HUES64 (cell line): ENCODE data around the gene TMEM53.
A peak's percentile ranks its signal among the peaks of the same experiment; 100 is the strongest.

Source experiments
- H3K27ac ChIP-seq: 2 replicates; pipeline ENCODE4 v1.7.0; 2013; ENCODE audit warnings: low read depth, low read length, inconsistent platforms
- H3K27me3 ChIP-seq: 2 replicates; pipeline ENCODE4 v1.6.1; 2013; ENCODE audit warnings: mild to moderate bottlenecking, low read length; ENCODE audit not compliant: insufficient read depth
- H3K36me3 ChIP-seq: 2 replicates; pipeline ENCODE4 v1.6.1; 2013; ENCODE audit warnings: mild to moderate bottlenecking, low read length; ENCODE audit not compliant: insufficient read depth
- H3K4me1 ChIP-seq: 2 replicates; pipeline ENCODE4 v1.6.1; 2013; ENCODE audit warnings: mild to moderate bottlenecking, low read length, moderate library complexity; ENCODE audit not compliant: insufficient read depth
- H3K4me3 ChIP-seq: 2 replicates; pipeline ENCODE4 v1.5.1; 2013; ENCODE audit warnings: mild to moderate bottlenecking, low read length, moderate library complexity
- H3K9ac ChIP-seq: 2 replicates; pipeline ENCODE4 v1.6.1; 2013; ENCODE audit warnings: mild to moderate bottlenecking, low read depth, low read length
- H3K9me3 ChIP-seq: 2 replicates; pipeline ENCODE4 v1.6.1; 2013; ENCODE audit warnings: low read depth, low read length; ENCODE audit not compliant: insufficient read depth
- WGBS: fragments of 150-250, 120-280 bp; methylation state at CpG from one replicate; pipeline ENCODE4 v1.1.7; 2013; ENCODE audit warnings: missing lambda C conversion rate; 5-methylcytosine and 5-hydroxymethylcytosine counted together

The TMEM53 gene

GRCh38 chr1:44681905-44682882, 7.9 kb upstream of the TMEM53 start:
- 79% methylated on average over 14 of the region's 14 CpGs for WGBS
- no peaks in the 10 kb centered on the region for H3K36me3 ChIP-seq
- H3K4me1 ChIP-seq = peaks cover 13% of the 10 kb centered on the region
- H3K9ac ChIP-seq = no peak overlapping the region
- H3K4me3 ChIP-seq = no peak overlapping the region
- H3K27ac ChIP-seq = no peak overlapping the region; the same call in 1 of the 2 replicates
- H3K27me3 ChIP-seq = no peaks in the 10 kb centered on the region
- no peaks in the 10 kb centered on the region for H3K9me3 ChIP-seq

DNA sequence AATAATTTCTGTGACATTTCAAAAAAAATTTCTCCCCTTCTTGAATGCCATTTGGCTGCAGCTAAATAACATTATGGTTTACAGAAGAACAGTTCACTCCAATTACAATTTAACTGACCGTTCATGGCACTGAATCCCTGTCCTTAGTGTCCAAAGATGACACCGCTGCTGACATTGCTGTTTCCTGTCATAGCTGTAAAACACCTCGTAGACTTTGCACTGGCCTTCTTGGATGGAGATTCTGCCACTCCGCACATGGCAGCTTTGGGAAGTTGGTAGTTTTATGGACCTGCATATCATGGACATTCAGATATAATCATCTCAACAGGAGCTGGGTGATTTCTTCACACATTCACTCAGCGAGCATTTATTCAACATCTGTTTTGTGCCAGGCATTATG, 5.2 kb upstream of the TMEM53 start:
- 99% methylated on average over 5 of the region's 5 CpGs for WGBS
- no peak overlapping the region for H3K27ac ChIP-seq
- no peaks in the 10 kb centered on the region for H3K36me3 ChIP-seq
- no peak overlapping the region for H3K9ac ChIP-seq
- peaks cover 26% of the 10 kb centered on the region for H3K4me1 ChIP-seq
- no peaks in the 10 kb centered on the region for H3K27me3 ChIP-seq
- no peaks in the 10 kb centered on the region for H3K9me3 ChIP-seq
- H3K4me3 ChIP-seq = no peak overlapping the region

DNA sequence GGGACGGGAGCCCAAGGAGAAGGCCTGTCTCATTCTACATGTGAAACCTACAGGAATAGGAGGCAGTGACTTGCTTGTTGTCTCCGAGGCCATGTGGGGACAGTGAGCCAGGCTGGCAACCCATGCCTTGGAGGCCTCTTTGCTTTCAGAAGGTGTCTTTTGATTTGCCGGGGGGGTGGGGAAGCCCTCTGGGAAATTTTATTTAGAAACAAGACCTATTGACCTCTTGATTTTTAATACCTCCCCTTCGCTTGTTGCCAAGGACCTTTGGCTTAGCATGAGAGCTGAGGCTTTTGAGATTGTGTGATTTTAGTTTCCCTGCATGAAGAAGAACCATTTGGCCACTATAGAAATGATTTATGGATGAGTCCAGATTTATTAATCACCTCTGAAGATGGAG, 4.3 kb upstream of the TMEM53 start:
- peaks cover 27% of the 10 kb centered on the region for H3K4me1 ChIP-seq
- no peaks in the 10 kb centered on the region for H3K9me3 ChIP-seq
- 94% methylated on average over 4 of the region's 4 CpGs for WGBS
- H3K36me3 ChIP-seq = no peaks in the 10 kb centered on the region
- no peak overlapping the region for H3K4me3 ChIP-seq
- no peak overlapping the region for H3K27ac ChIP-seq
- no peaks in the 10 kb centered on the region for H3K27me3 ChIP-seq
- H3K9ac ChIP-seq = no peak overlapping the region

- H3K36me3 ChIP-seq = no peaks in the 10 kb centered on the region
- H3K9me3 ChIP-seq = no peaks in the 10 kb centered on the region
- H3K4me1 ChIP-seq = peaks cover 32% of the 10 kb centered on the region
- WGBS = 88% methylated on average over 2 of the region's 2 CpGs
- no peak overlapping the region for H3K9ac ChIP-seq
- no peaks in the 10 kb centered on the region for H3K27me3 ChIP-seq
- H3K4me3 ChIP-seq = no peak overlapping the region
- H3K27ac ChIP-seq = no peak overlapping the region
Measured at GRCh38 chr1:44678120-44678519, 3.8 kb upstream of the TMEM53 start.

DNA sequence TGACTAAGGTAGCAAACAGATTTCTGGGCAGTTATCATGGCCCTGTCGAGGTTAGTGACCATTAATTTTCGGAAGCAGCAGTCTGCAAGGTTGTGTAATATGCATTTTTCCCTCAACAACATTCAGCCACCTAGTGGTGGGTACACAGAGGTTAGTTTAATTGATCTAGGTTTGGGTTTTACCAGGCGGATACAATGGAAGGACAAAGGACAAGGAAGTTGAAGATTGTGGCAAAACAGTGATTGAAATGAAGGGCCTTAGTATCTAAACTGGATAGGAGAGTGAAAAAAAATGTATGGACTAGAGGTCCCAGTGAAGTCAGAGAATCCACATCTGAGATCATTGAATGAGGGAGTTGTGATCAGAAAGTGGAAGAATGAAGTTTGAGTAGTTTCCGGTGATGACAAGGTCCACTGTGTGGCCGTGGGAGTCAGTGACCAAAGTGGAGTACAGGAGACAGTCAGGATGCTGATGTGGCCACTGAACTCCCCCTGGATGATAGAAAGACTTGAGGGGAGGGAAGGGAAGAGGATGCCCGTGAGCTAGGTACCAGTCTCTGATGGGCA, 3.0 kb upstream of the TMEM53 start:
- 80% methylated on average over 5 of the region's 6 CpGs for WGBS
- no peaks in the 10 kb centered on the region for H3K27me3 ChIP-seq
- no peak overlapping the region for H3K27ac ChIP-seq
- H3K4me3 ChIP-seq = no peak overlapping the region
- H3K4me1 ChIP-seq = peaks cover 40% of the 10 kb centered on the region
- no peak overlapping the region for H3K9ac ChIP-seq
- H3K9me3 ChIP-seq = no peaks in the 10 kb centered on the region
- no peaks in the 10 kb centered on the region for H3K36me3 ChIP-seq

GRCh38 chr1:44676484-44677200, 2.4 kb upstream of the TMEM53 start:
- no peak overlapping the region for H3K27ac ChIP-seq

DNA sequence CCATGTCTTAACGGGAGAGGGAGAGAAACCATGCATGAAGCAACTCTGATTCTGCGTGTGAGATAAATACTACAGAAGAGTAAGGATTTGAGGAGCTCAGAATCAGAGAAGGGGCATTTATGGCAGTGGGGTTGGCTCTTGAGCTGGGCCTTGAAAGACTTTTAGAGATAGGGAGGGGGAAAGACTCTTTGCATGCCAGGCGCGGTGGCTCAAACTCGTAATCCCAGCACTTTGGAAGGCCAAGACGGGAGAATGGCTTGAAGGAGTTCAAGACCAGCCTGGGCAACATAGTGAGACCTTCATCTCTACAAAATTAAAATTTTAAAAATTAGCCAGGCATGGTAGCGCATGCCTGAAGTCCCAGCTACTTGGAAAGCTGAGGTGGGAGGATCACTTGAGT, 905 bp upstream of the TMEM53 start:
- peaks cover 36% of the 10 kb centered on the region for H3K4me1 ChIP-seq
- 0 out of 2 replicates have a peak overlapping the region, but pooled peaks have one; percentile 71 for H3K9ac ChIP-seq
- no peaks in the 10 kb centered on the region for H3K9me3 ChIP-seq
- peak overlapping the region; percentile 84 for H3K4me3 ChIP-seq
- H3K27me3 ChIP-seq = no peaks in the 10 kb centered on the region
- H3K27ac ChIP-seq = no peak overlapping the region
- WGBS = 87% methylated on average over 7 of the region's 7 CpGs
- no peaks in the 10 kb centered on the region for H3K36me3 ChIP-seq

More at GRCh38 chr1:44676484-44677200, 2.4 kb upstream of the TMEM53 start:
- Histone ChIP-seq H3K9me3 (no peaks in the 10 kb centered on the region), H3K27me3 (no peaks in the 10 kb centered on the region), H3K4me3 (no peak overlapping the region), H3K4me1 (peaks cover 39% of the 10 kb centered on the region), H3K36me3 (no peaks in the 10 kb centered on the region), H3K9ac (no peak overlapping the region)
- WGBS = 90% methylated on average over 5 of the region's 5 CpGs

DNA sequence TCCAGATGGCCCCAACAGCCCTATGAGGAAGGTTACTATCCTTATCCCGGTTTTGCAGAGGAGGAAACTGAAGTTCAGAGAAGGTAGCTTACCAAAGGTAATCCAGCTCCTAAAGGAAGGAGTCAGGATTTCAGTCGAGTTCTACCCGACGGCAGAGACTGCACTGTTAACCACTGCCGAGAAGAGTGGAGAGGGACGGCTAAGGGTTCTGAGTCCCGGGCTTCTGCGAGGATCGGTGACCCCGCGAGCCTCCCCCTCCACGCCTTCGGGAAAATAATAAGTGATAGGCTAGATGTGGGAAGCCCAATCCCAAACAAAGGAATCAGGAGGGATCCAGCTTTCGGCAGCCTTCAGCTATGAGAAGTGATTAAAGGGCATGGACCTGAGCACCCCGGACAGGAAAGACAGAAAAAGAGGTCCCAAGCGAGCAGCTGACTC, 587 bp downstream of the TMEM53 start:
- Histone ChIP-seq H3K4me1 (peaks cover 36% of the 10 kb centered on the region), H3K9ac (peak overlapping the region; percentile 66), H3K4me3 (peak overlapping the region; percentile 84), H3K27ac (peak overlapping the region; percentile 31; the same call in 1 of the 2 replicates), H3K9me3 (no peaks in the 10 kb centered on the region), H3K36me3 (no peaks in the 10 kb centered on the region), H3K27me3 (no peaks in the 10 kb centered on the region)
- 4% methylated on average over 16 of the region's 16 CpGs for WGBS

DNA sequence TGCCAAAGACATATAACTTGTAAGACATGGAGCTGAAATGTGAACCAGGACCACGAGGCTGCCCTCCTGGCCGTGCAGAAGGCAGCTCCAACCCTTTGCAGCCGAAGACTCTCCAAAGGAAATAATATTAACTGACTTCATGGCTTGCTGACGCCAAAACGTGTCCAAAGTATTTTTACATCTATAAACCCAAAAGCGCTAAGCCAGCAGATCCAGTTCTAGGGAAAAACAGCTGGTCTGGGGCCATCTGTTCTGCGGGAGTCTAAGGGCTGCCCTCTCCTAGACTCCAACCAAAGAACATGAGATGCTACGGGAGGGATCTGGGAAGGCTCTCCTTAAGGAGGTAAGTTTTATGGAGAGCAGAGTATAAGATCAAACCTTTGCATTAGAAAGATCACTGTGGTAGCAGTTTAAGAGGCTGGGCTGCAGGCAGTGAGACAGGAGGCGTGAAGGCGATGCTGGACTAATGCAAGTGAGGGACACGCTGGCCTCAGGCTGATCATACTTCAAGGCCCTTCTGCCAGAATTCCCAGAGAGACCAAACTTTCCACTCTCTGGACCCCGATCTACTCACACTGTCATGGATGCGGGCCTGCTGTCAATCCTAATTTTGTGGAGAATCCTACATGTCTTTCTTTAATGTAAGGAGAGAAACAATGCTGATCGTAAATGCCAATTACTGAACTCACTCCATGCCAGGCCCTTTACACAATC, 1.2 kb downstream of the TMEM53 start:
- no peaks in the 10 kb centered on the region for H3K36me3 ChIP-seq
- 89% methylated on average over 13 of the region's 14 CpGs for WGBS
- H3K4me3 ChIP-seq = peak overlapping the region; percentile 84
- peaks cover 36% of the 10 kb centered on the region for H3K4me1 ChIP-seq
- H3K9ac ChIP-seq = peak overlapping the region; percentile 66; the same call in 1 of the 2 replicates
- 0 out of 2 replicates have a peak overlapping the region, but pooled peaks have one; percentile 42 for H3K27ac ChIP-seq
- no peaks in the 10 kb centered on the region for H3K9me3 ChIP-seq
- no peaks in the 10 kb centered on the region for H3K27me3 ChIP-seq

GRCh38 chr1:44672254-44672955, 1.9 kb downstream of the TMEM53 start:
- Histone ChIP-seq H3K4me3 (0 out of 2 replicates have a peak overlapping the region, but pooled peaks have one; percentile 84), H3K4me1 (peaks cover 34% of the 10 kb centered on the region), H3K27ac (peak overlapping the region; percentile 42; the same call in 1 of the 2 replicates), H3K27me3 (no peaks in the 10 kb centered on the region), H3K9ac (peak overlapping the region; percentile 36; the same call in 1 of the 2 replicates), H3K9me3 (no peaks in the 10 kb centered on the region), H3K36me3 (no peaks in the 10 kb centered on the region)
- WGBS = 61% methylated on average over 13 of the region's 13 CpGs
